OCI-LY7 (cell line): ENCODE measurements around the gene TMEM69.

Source experiments
- CTCF ChIP-seq: fragments of 200-600 bp; sonication (generic); conservative IDR thresholded peaks from 2 replicates; pipeline ENCODE4 v1.5.1; 2014; ENCODE audit warnings: mild to moderate bottlenecking, antibody characterized with exemption, low read length, moderate library complexity, mixed read lengths
- EZH2phosphoT487 ChIP-seq: fragments of 200-600 bp; sonication (generic); IDR thresholded peaks from 2 replicates; pipeline ENCODE4 v1.6.1; 2018; ENCODE audit warnings: low read depth, borderline replicate concordance, mild to moderate bottlenecking, mixed run types, antibody characterized with exemption, low read length, moderate library complexity, mixed read lengths

- TF ChIP-seq CTCF, result no peak
- TF ChIP-seq EZH2phosphoT487, result no peak
Measured at GRCh38 chr1:45684402-45684801, 3.6 kb upstream of the TMEM69 start.
